Endothelial cell of umbilical vein (primary cell): ENCODE data around the gene ELMO1. TPM values are rescaled to one million over a fixed set of nuclear protein-coding genes. Genes with fewer than 3 reads are reported as not detected.
A peak's percentile ranks its signal among the peaks of the same experiment; 100 is the strongest.

ENCODE experiments used
- BruUV-seq: library from RNA; stranded (reverse); fragments of 400-500 nt; replicated peaks from 2 replicates; lab custom pipeline; 2021; lab: Mats Ljungman, UMichigan
- CTCF ChIA-PET: fragments of 300-600, 350-600 bp; sonication (Branson Sonifier 250); formaldehyde crosslinking; loops from one replicate; lab custom pipeline; 2021; ENCODE audit warnings: antibody characterized with exemption, inconsistent platforms; lab: Charles Lee
- POLR2A ChIA-PET: fragments of 300-600, 350-600 bp; sonication (Branson Sonifier 250); formaldehyde crosslinking; loops from one replicate; lab custom pipeline; 2021; ENCODE audit warnings: antibody characterized with exemption, inconsistent platforms; lab: Charles Lee
- DNase-seq: peaks from one replicate; pipeline ENCODE4 v3.0.0-alpha.2; 2011; ENCODE audit warnings: low read depth, low spot score
- FAIRE-seq: peaks from 2 replicates; lab custom pipeline; 2011; peaks lifted over from hg19 to GRCh38; lab: Jason Lieb, UNC
- H2AFZ ChIP-seq: 2 replicates; pipeline ENCODE4 v1.6.0; 2012; ENCODE audit warnings: low read depth, low read length, control low read depth, inconsistent platforms
- H3K27ac ChIP-seq: 2 replicates; pipeline ENCODE4 v1.5.1; 2011; ENCODE audit warnings: low read depth, mild to moderate bottlenecking, control low read depth, low read length, moderate library complexity; ENCODE audit not compliant: insufficient read depth
- H3K27me3 ChIP-seq, 2 experiments: 2 replicates each; pipeline versions ENCODE4 v1.6.0 to v1.6.1; 2011; ENCODE audit warnings: low read length in 2 of 2, mixed read lengths in 1 of 2; ENCODE audit not compliant: control insufficient read depth in 2 of 2, insufficient read depth in 2 of 2
- H3K36me3 ChIP-seq, 2 experiments: 2 replicates in 1 of 2; 3 replicates in 1 of 2; pipeline ENCODE4 v1.5.1; 2011; ENCODE audit warnings: low read length in 2 of 2, mild to moderate bottlenecking in 1 of 2, moderate library complexity in 1 of 2; ENCODE audit not compliant: control insufficient read depth in 2 of 2, insufficient read depth in 2 of 2; ENCODE audit errors: extremely low read depth in 1 of 2
- H3K4me1 ChIP-seq: 3 replicates; pipeline ENCODE4 v1.5.1; 2011; ENCODE audit warnings: mild to moderate bottlenecking, low read length; ENCODE audit not compliant: control insufficient read depth, insufficient read depth; ENCODE audit errors: extremely low read depth
- H3K4me2 ChIP-seq: 2 replicates; pipeline ENCODE4 v1.6.1; 2011; ENCODE audit warnings: low read length, control low read depth, mixed read lengths; ENCODE audit not compliant: insufficient read depth
- H3K4me3 ChIP-seq, 3 experiments: fragments of 200-600 bp in 1 of 3; sonication (generic), shearing (Covaris generic) in 1 of 3; replicated peaks in 1 of 3; 2 replicates each; pipeline ENCODE4 v1.5.1; 2011 to 2016; ENCODE audit warnings: control low read depth in 3 of 3, low read length in 3 of 3, mild to moderate bottlenecking in 2 of 3, inconsistent platforms in 1 of 3, low read depth in 1 of 3, moderate library complexity in 1 of 3; ENCODE audit not compliant: insufficient read depth in 1 of 3
- H3K79me2 ChIP-seq: 2 replicates; pipeline ENCODE4 v1.6.0; 2012; ENCODE audit warnings: low read length, inconsistent platforms; ENCODE audit not compliant: control insufficient read depth, insufficient read depth
- H3K9ac ChIP-seq: replicated peaks from 2 replicates; pipeline ENCODE3; 2011; ENCODE audit warnings: low read length, control low read depth; ENCODE audit not compliant: insufficient read depth; ENCODE audit errors: extremely low read depth
- H3K9me1 ChIP-seq: replicated peaks from 3 replicates; pipeline ENCODE4 v1.6.0; 2011; ENCODE audit warnings: mild to moderate bottlenecking, low read length; ENCODE audit not compliant: control insufficient read depth, insufficient read depth; ENCODE audit errors: extremely low read depth
- H3K9me3 ChIP-seq: replicated peaks from 2 replicates; pipeline ENCODE4 v1.5.1; 2012; ENCODE audit warnings: low read length, inconsistent platforms; ENCODE audit not compliant: control insufficient read depth, insufficient read depth
- H4K20me1 ChIP-seq: replicated peaks from 2 replicates; pipeline ENCODE3; 2011; ENCODE audit warnings: mild to moderate bottlenecking, low read length; ENCODE audit not compliant: control insufficient read depth, insufficient read depth; ENCODE audit errors: extremely low read depth
- CTCF ChIP-seq, 2 donors: IDR thresholded peaks; 1 replicate in 1 of 2; 2 replicates in 1 of 2; pipeline ENCODE4 v1.5.1; 2011; ENCODE audit warnings: low read length in 2 of 2, mild to moderate bottlenecking in 2 of 2, moderate library complexity in 2 of 2, control low read depth in 1 of 2, inconsistent platforms in 1 of 2, low read depth in 1 of 2; ENCODE audit not compliant: insufficient read depth in 1 of 2; ENCODE audit errors: extremely low read depth in 1 of 2
- EZH2 ChIP-seq: IDR thresholded peaks from 2 replicates; pipeline ENCODE4 v1.6.1; 2012; ENCODE audit warnings: borderline replicate concordance, low read depth, mild to moderate bottlenecking, moderate library complexity, low read length, inconsistent platforms; ENCODE audit not compliant: severe bottlenecking
- FOS ChIP-seq: IDR thresholded peaks from 2 replicates; pipeline ENCODE4 v1.6.1; 2011; ENCODE audit warnings: mild to moderate bottlenecking, low read length, moderate library complexity, borderline replicate concordance; ENCODE audit not compliant: insufficient read depth
- GATA2 ChIP-seq: IDR thresholded peaks from 2 replicates; pipeline ENCODE4 v1.7.0; 2011; ENCODE audit warnings: low read depth, mild to moderate bottlenecking, moderate library complexity, mixed read lengths, low read length; ENCODE audit not compliant: insufficient read length, insufficient read depth
- JUN ChIP-seq: IDR thresholded peaks from 2 replicates; pipeline ENCODE4 v1.6.1; 2011; ENCODE audit warnings: borderline replicate concordance, low read depth; ENCODE audit not compliant: insufficient read length, insufficient read depth
- MYC ChIP-seq: IDR thresholded peaks from one replicate; pipeline ENCODE4 v1.6.1; 2011; ENCODE audit warnings: mild to moderate bottlenecking, low read depth, low read length
- POLR2A ChIP-seq: IDR thresholded peaks from 2 replicates; pipeline ENCODE4 v1.6.1; 2012; ENCODE audit warnings: low read depth, mild to moderate bottlenecking, control low read depth, low read length
- POLR2AphosphoS5 ChIP-seq: IDR thresholded peaks from 2 replicates; pipeline ENCODE4 v1.6.1; 2012; ENCODE audit warnings: low read depth, mild to moderate bottlenecking, control low read depth, low read length, moderate library complexity; ENCODE audit not compliant: insufficient read depth
- dilution Hi-C: fragments of 300-500 bp; cut with MboI; formaldehyde crosslinking; loops from one replicate; pipeline ENCODE4 v1.15.0; 2019; ENCODE audit warnings: low sequenced_read_pairs; ENCODE audit not compliant: extremely low pct_ligation_motif_present
- intact Hi-C: fragments of 100-400 bp; cut with micrococcal nuclease; formaldehyde crosslinking; loops from one replicate; pipeline ENCODE4 v1.10.0; 2022
- polyA plus RNA-seq, 4 experiments: library from polyadenylated mRNA; depleted of rRNA in 3 of 4; stranded (reverse) in 3 of 4; unstranded in 1 of 4; fragments of >200 nt; gene quantifications; 2 replicates each; pipeline versions ENCODE4 v1.2.1 to v1.2.3, GENCODE V29; 2011 to 2012; ENCODE audit warnings: missing spikeins in 1 of 4
- total RNA-seq: library from RNA; stranded (reverse); gene quantifications from 2 replicates; pipeline ENCODE4 v1.2.3, GENCODE V29; 2021
- TF ChIP-seq, protein P1 (sequence below): IDR thresholded peaks from 2 replicates; pipeline ENCODE4 v1.6.1; 2011; ENCODE audit not compliant: insufficient read depth, insufficient read length

The ELMO1 gene
- total and polyA plus RNA-seq, 2 donors (not counting 3 experiments of a cell fraction or from before 2014, with no cell fraction given): 17.0 to 30.6 TPM

DNA sequence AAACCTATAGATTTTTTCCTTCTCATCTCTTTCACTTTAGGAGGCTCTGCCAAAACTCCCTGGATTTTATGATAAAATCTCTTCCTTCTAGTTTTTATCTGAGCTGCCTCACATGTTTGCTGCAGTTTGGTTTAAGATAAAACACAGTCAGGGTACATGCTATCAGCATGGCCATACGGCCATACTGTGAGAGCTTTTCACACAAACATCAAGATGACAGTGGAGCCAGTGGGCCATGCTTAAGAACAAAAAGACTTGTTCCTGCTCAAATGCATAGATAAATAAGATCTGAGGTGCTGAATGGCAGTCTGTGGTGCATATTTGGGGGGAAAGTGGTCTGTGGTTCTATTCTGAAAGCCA lies 91.0 kb downstream of the ELMO1 start:
- no TSS peak for BruUV-seq
- no peak for FAIRE-seq
- DNase-seq: peak; percentile 79

More for the DNA sequence above, 91.0 kb downstream of the ELMO1 start:
- no peak for TF ChIP-seq POLR2A
- TF ChIP-seq, protein P1, sequence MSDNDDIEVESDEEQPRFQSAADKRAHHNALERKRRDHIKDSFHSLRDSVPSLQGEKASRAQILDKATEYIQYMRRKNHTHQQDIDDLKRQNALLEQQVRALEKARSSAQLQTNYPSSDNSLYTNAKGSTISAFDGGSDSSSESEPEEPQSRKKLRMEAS: no peak
- no peak for TF ChIP-seq GATA2
- no peak for TF ChIP-seq EZH2
- no peak for TF ChIP-seq FOS
- TF ChIP-seq MYC: no peak
- TF ChIP-seq POLR2AphosphoS5: no peak
- no peak for TF ChIP-seq JUN
- no peak for TF ChIP-seq CTCF (IDR thresholded peaks at IDR 0.05; ENCODE audit: extremely low read depth in 1 of 2, insufficient read depth in 1 of 2, low read depth in 1 of 2, low read length in 2 of 2)
- no peak overlapping the region for H3K9ac ChIP-seq
- H4K20me1 ChIP-seq: no peaks in the 10 kb centered on the region
- ChIA-PET CTCF (interaction anchor here (1.3 kb wide), 1 partner anchor 91 kb away, joined by 4 read pairs; the partner anchor contains the start of gene ELMO1), POLR2A (no interaction called here)
- no peaks in the 10 kb centered on the region for H3K9me1 ChIP-seq
- H2AFZ ChIP-seq: no peak overlapping the region
- peaks cover 21% of the 10 kb centered on the region for H3K4me1 ChIP-seq
- H3K27ac ChIP-seq: no peak overlapping the region
- H3K27me3 ChIP-seq: no peaks in the 10 kb centered on the region
- H3K36me3 ChIP-seq: no peaks in the 10 kb centered on the region
- H3K4me3 ChIP-seq: no peak overlapping the region
- no peaks in the 10 kb centered on the region for H3K9me3 ChIP-seq
- dilution Hi-C loops (no loop called here), intact Hi-C loops (no loop called here)
- no peaks in the 10 kb centered on the region for H3K79me2 ChIP-seq
- no peak overlapping the region for H3K4me2 ChIP-seq
